ENCODE data around the gene JMJD4. TPM values are rescaled to one million over a fixed set of nuclear protein-coding genes. Genes with fewer than 3 reads are reported as not detected.

JMJD4 gene
- total RNA-seq, 1 experiment from 2014 or later: 14.3 TPM

GRCh38 chr1:227779685-227780084 is 44.6 kb upstream of the JMJD4 start:
- Histone ChIP-seq H3K9me3 (ENCODE audit: control insufficient read depth in 1 of 2, insufficient read depth in 1 of 2, low read depth in 1 of 2, low read length in 2 of 2) (no peaks in the 10 kb centered on the region), H3K79me2 (ENCODE audit: insufficient read depth, low read length) (no peaks in the 10 kb centered on the region), H3K4me3 (replicated peaks in 1 of 2; ENCODE audit: low read depth in 1 of 2, low read length in 2 of 2) (no peak overlapping the region), H2AFZ (ENCODE audit: low read depth, low read length, poor library complexity, severe bottlenecking) (no peak overlapping the region), H3K9me2 (ENCODE audit: insufficient read depth) (no peaks in the 10 kb centered on the region), H3K27ac (ENCODE audit: low read depth, low read length) (no peak overlapping the region), H3K9ac (ENCODE audit: low read length) (no peak overlapping the region), H3K27me3 (ENCODE audit: insufficient read depth, low read length) (no peaks in the 10 kb centered on the region), H3K4me2 (ENCODE audit: low read length) (no peak overlapping the region), H3K4me1 (ENCODE audit: control insufficient read depth in 1 of 2, insufficient read depth in 2 of 2, low read length in 2 of 2) (no peaks in the 10 kb centered on the region), H4K20me1 (ENCODE audit: insufficient read depth) (no peaks in the 10 kb centered on the region), H3K36me3 (ENCODE audit: control insufficient read depth in 1 of 2, insufficient read depth in 2 of 2, low read length in 2 of 2) (0 out of 4 replicates have a peak, but pooled peaks cover 0 to 3% of the 10 kb centered on the region in 2 experiments)
- ChIA-PET RAD21 (ENCODE audit: low non-redundant PET in 1 of 2, low total read pairs in 2 of 2, uncharacterized antibody in 2 of 2, unreplicated experiment in 2 of 2) (no interaction called here), CTCF (no interaction called here), POLR2A (no interaction called here)
- intact Hi-C loops (cut with micrococcal nuclease): no loop called here
- DNase-seq (ENCODE audit: low read depth, low spot score) (no peak), ATAC-seq (no peak)
- no TSS peak for BruUV-seq (replicated peaks)
- TF ChIP-seq ZNF274 (IDR thresholded peaks at IDR 0.05; ENCODE audit: low read depth, low read length) (no peak), CBX3 (IDR thresholded peaks at IDR 0.05; ENCODE audit: low read depth) (no peak), POLR2A (IDR thresholded peaks at IDR 0.05; ENCODE audit: borderline replicate concordance, extremely low read depth, insufficient read depth, insufficient read length) (no peak), ELF1 (IDR thresholded peaks at IDR 0.05; ENCODE audit: borderline replicate concordance, low read depth) (no peak), TCF7L2 (IDR thresholded peaks at IDR 0.05; ENCODE audit: borderline replicate concordance, extremely low read depth, insufficient read depth, insufficient read length) (no peak), SP1 (IDR thresholded peaks at IDR 0.05; ENCODE audit: low read depth) (no peak), ATF3 (IDR thresholded peaks at IDR 0.05) (no peak), EGR1 (IDR thresholded peaks at IDR 0.05; ENCODE audit: low read depth) (no peak), ZFX (IDR thresholded peaks at IDR 0.05) (no peak), REST (IDR thresholded peaks at IDR 0.05; ENCODE audit: low read depth) (no peak), JUND (IDR thresholded peaks at IDR 0.05) (no peak), RAD21 (IDR thresholded peaks at IDR 0.05; ENCODE audit: low read depth) (no peak), CTCF (IDR thresholded peaks at IDR 0.05 in 2 of 3, conservative IDR thresholded peaks at IDR 0.05 in 1 of 3; ENCODE audit: borderline replicate concordance in 1 of 3, insufficient read depth in 1 of 3, low read depth in 2 of 3, low read length in 2 of 3) (no peak), EZH2phosphoT487 (IDR thresholded peaks at IDR 0.05; ENCODE audit: borderline replicate concordance) (no peak)
